ENCODE results near the gene ACSL4. TPM values are rescaled to one million over a fixed set of nuclear protein-coding genes. Genes with fewer than 3 reads are reported as not detected.

ACSL4 gene
- total RNA-seq: 100 to 1,000 TPM in 1 of 3 donors, 10 to 100 TPM in 2; 77.3 to 101 (median 78.9) TPM

GRCh38 chrX:109732807-109733612 is at the start of gene ACSL4:
TSS of gene ACSL4 (minus strand) at chrX:109733257. CDS start at chrX:109683363, 49,894 bp downstream.
- Histone ChIP-seq H3K4me1 (no peaks in the 10 kb centered on the region), H3K4me3 (peak within 1 kb of the TSS; percentile 64 to 72 (median 69)), H3K27me3 (peaks cover 0 to 41% of the 10 kb centered on the region in 2 donors), H3K9me3 (no peaks in the 10 kb centered on the region), H3K27ac (peak within 1 kb of the TSS; percentile 88), H3K36me3 (no peaks in the 10 kb centered on the region)
- peak; percentile 53 to 71 for DNase-seq (ENCODE audit: low spot score in 2 of 2)
- intact Hi-C loops (cut with DNase I; ENCODE audit: low total_unique reads): no loop called here
- TF ChIP-seq POLR2AphosphoS5 (IDR thresholded peaks at IDR 0.05): peak in 1 of 3 donors; percentile 65
- peak; percentile 24 for TF ChIP-seq POLR2A (IDR thresholded peaks at IDR 0.05)
- TF ChIP-seq, protein P1, sequence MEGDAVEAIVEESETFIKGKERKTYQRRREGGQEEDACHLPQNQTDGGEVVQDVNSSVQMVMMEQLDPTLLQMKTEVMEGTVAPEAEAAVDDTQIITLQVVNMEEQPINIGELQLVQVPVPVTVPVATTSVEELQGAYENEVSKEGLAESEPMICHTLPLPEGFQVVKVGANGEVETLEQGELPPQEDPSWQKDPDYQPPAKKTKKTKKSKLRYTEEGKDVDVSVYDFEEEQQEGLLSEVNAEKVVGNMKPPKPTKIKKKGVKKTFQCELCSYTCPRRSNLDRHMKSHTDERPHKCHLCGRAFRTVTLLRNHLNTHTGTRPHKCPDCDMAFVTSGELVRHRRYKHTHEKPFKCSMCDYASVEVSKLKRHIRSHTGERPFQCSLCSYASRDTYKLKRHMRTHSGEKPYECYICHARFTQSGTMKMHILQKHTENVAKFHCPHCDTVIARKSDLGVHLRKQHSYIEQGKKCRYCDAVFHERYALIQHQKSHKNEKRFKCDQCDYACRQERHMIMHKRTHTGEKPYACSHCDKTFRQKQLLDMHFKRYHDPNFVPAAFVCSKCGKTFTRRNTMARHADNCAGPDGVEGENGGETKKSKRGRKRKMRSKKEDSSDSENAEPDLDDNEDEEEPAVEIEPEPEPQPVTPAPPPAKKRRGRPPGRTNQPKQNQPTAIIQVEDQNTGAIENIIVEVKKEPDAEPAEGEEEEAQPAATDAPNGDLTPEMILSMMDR (IDR thresholded peaks at IDR 0.05): no peak

GRCh38 chrX:109777749-109778148 is 44.7 kb upstream of the ACSL4 start:
- Histone ChIP-seq H3K4me3 (no peak overlapping the region), H3K4me1 (no peaks in the 10 kb centered on the region), H3K9me3 (no peaks in the 10 kb centered on the region), H3K36me3 (no peaks in the 10 kb centered on the region), H3K27me3 (peaks cover 0 to 18% of the 10 kb centered on the region in 2 donors), H3K27ac (no peak overlapping the region)
- DNase-seq (ENCODE audit: low spot score in 2 of 2): no peak
- TF ChIP-seq POLR2AphosphoS5 (IDR thresholded peaks at IDR 0.05): no peak
- TF ChIP-seq POLR2A (IDR thresholded peaks at IDR 0.05): no peak
- TF ChIP-seq, protein P1 (IDR thresholded peaks at IDR 0.05): no peak
- intact Hi-C loops (cut with DNase I; ENCODE audit: low total_unique reads): no loop called here

- Histone ChIP-seq H3K4me3 (no peak overlapping the region), H3K9me3 (no peaks in the 10 kb centered on the region), H3K27me3 (peaks cover 0 to 14% of the 10 kb centered on the region in 2 donors), H3K4me1 (no peaks in the 10 kb centered on the region), H3K36me3 (no peaks in the 10 kb centered on the region), H3K27ac (no peak overlapping the region)
- intact Hi-C loops (cut with DNase I; ENCODE audit: low total_unique reads): no loop called here
- DNase-seq (ENCODE audit: low spot score in 2 of 2): no peak
- no peak for TF ChIP-seq POLR2AphosphoS5 (IDR thresholded peaks at IDR 0.05)
- TF ChIP-seq POLR2A (IDR thresholded peaks at IDR 0.05): no peak
- TF ChIP-seq, protein P1 (IDR thresholded peaks at IDR 0.05): no peak
These were observed 43.9 kb upstream of the ACSL4 start for GRCh38 chrX:109776986-109777385.

GRCh38 chrX:109776432-109776831 is 43.4 kb upstream of the ACSL4 start:
- Histone ChIP-seq H3K36me3 (no peaks in the 10 kb centered on the region), H3K27ac (no peak overlapping the region), H3K4me1 (no peaks in the 10 kb centered on the region), H3K27me3 (peaks cover 0 to 13% of the 10 kb centered on the region in 2 donors), H3K9me3 (no peaks in the 10 kb centered on the region), H3K4me3 (no peak overlapping the region)
- intact Hi-C loops (cut with DNase I; ENCODE audit: low total_unique reads): no loop called here
- TF ChIP-seq POLR2AphosphoS5 (IDR thresholded peaks at IDR 0.05) (no peak), POLR2A (IDR thresholded peaks at IDR 0.05) (no peak)
- TF ChIP-seq, protein P1 (IDR thresholded peaks at IDR 0.05): no peak
- DNase-seq (ENCODE audit: low spot score in 2 of 2): no peak

GRCh38 chrX:109775386-109775785 is 42.3 kb upstream of the ACSL4 start:
- H3K27me3 ChIP-seq: peaks cover 0 to 13% of the 10 kb centered on the region in 2 donors
- no peaks in the 10 kb centered on the region for H3K36me3 ChIP-seq
- H3K27ac ChIP-seq: peak overlapping the region in 1 of 2 donors; percentile 23
- intact Hi-C loops (cut with DNase I; ENCODE audit: low total_unique reads): no loop called here
- TF ChIP-seq POLR2A (IDR thresholded peaks at IDR 0.05) (no peak), POLR2AphosphoS5 (IDR thresholded peaks at IDR 0.05) (no peak)
- TF ChIP-seq, protein P1 (IDR thresholded peaks at IDR 0.05): no peak
- H3K4me3 ChIP-seq: no peak overlapping the region
- no peaks in the 10 kb centered on the region for H3K4me1 ChIP-seq
- no peak for DNase-seq (ENCODE audit: low spot score in 2 of 2)
- H3K9me3 ChIP-seq: peaks cover 0 to 3% of the 10 kb centered on the region in 2 donors

Measured in breast epithelium (tissue), 4 donors.